ENCODE data around the gene C10orf71. TPM values are rescaled to one million over a fixed set of nuclear protein-coding genes. Genes with fewer than 3 reads are reported as not detected.

C10orf71 gene
- total and polyA plus RNA-seq, 2 of the 8 experiments (the other 6 are each of a cell fraction or from before 2014, with no cell fraction given): not detected

DNA sequence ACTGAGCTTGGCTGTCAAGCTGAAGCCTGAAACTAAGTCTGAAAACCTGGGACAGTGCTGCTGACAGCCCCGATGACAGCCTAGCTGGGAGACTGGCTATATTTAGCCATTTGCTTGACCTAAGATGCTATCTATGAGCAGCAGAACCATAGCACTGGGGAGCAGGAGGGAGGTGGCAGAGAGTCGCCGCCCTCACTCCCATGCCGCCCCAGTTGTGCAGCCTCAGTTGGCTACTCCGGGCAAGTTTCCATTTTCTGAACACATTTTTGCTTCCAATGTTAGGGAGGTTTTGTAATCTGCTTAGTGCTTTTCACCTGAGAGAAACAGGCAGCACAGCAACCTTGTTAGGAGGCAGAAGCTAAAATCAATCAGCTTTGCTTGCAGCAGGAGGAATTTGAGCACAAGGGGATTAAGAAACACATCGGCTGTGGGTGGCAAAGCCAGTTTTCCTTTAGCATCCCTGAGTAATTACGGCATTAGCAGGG is 20.4 kb upstream of the C10orf71 start:
- H2BK5ac ChIP-seq (ENCODE audit: low read depth, low read length): no peak overlapping the region
- H3K4me1 ChIP-seq (replicated peaks in 1 of 4; ENCODE audit: control insufficient read depth in 3 of 4, insufficient read depth in 4 of 4, low read length in 3 of 4): no peaks in the 10 kb centered on the region; a peak in 1 of 7 replicates
- WGBS, 2 experiments (ENCODE audit: extremely low coverage in 1 of 2, insufficient coverage in 1 of 2, insufficient read length in 1 of 2, insufficient replicate concordance in 2 of 2, low coverage in 1 of 2, low lambda C conversion rate in 2 of 2, missing lambda C conversion rate in 1 of 2): 52% methylated on average over 7 of the region's 7 CpGs; no CpG with 5 or more reads in 1 of the 2 experiments
- no peaks in the 10 kb centered on the region for H3K27me3 ChIP-seq (replicated peaks in 1 of 4; ENCODE audit: control insufficient read depth in 3 of 4, extremely low read depth in 1 of 4, insufficient read depth in 3 of 4, low read length in 3 of 4)
- CTCF ChIA-PET (ENCODE audit: partially characterized antibody): interaction anchor here (0.9 to 3.3 kb wide), 6 partner anchors 18 to 234 kb away, joined by 3 to 9 read pairs (median 4); no protein-coding TSS in a partner anchor
- H3K4me2 ChIP-seq (ENCODE audit: insufficient read depth in 1 of 2, low read depth in 2 of 2, low read length in 2 of 2): no peak overlapping the region
- FAIRE-seq (no peak), DNase-seq (ENCODE audit: low read depth in 1 of 2, low spot score in 2 of 2) (no peak)
- no peak overlapping the region for H2BK20ac ChIP-seq (ENCODE audit: low read length)
- no peak overlapping the region for H3K56ac ChIP-seq (replicated peaks; ENCODE audit: insufficient read length, low read depth, low read length)
- H2AFZ ChIP-seq (ENCODE audit: low read length): no peak overlapping the region
- no peak overlapping the region for H3K23ac ChIP-seq (ENCODE audit: insufficient read length)
- no peak overlapping the region for H2BK15ac ChIP-seq (ENCODE audit: low read length)
- no peaks in the 10 kb centered on the region for H4K20me1 ChIP-seq (replicated peaks in 1 of 2; ENCODE audit: control insufficient read depth in 1 of 2, insufficient read depth in 2 of 2, low read length in 2 of 2)
- POLR2A ChIA-PET (ENCODE audit: partially characterized antibody): no interaction called here
- no peak overlapping the region for H3K4ac ChIP-seq (replicated peaks; ENCODE audit: insufficient read length, low read depth, low read length)
- no peak overlapping the region for H2BK12ac ChIP-seq (ENCODE audit: low read depth, low read length)
- H4K5ac ChIP-seq (ENCODE audit: insufficient read length, low read depth, low read length): no peak overlapping the region
- H3K79me1 ChIP-seq (ENCODE audit: low read depth, low read length): no peaks in the 10 kb centered on the region; the same call in 1 of the 2 replicates
- no peak overlapping the region for H3K9ac ChIP-seq (replicated peaks in 1 of 4; ENCODE audit: extremely low read depth in 1 of 4, low read depth in 3 of 4, low read length in 3 of 4)
- H3K4me3 ChIP-seq (ENCODE audit: extremely low read depth in 1 of 4, insufficient read depth in 2 of 4, low read depth in 3 of 4, low read length in 4 of 4): no peak overlapping the region
- no peaks in the 10 kb centered on the region for H3K79me2 ChIP-seq (ENCODE audit: control insufficient read depth in 1 of 2, insufficient read depth in 2 of 2, low read length in 2 of 2)
- no peak overlapping the region for H4K8ac ChIP-seq (ENCODE audit: extremely low read depth, insufficient read depth, low read length)
- no peaks in the 10 kb centered on the region; the same call in 1 of the 2 replicates for H3K23me2 ChIP-seq (ENCODE audit: low read depth, low read length)
- H2BK120ac ChIP-seq (replicated peaks; ENCODE audit: low read depth, low read length): no peak overlapping the region
- H3K36me3 ChIP-seq (ENCODE audit: control insufficient read depth in 2 of 4, insufficient read depth in 4 of 4, low read length in 3 of 4): no peaks in the 10 kb centered on the region
- no peak overlapping the region for H3K27ac ChIP-seq (ENCODE audit: low read depth, low read length)
- H3K18ac ChIP-seq (ENCODE audit: extremely low read depth, low read length): no peak overlapping the region
- H4K91ac ChIP-seq (replicated peaks; ENCODE audit: insufficient read length, low read length): no peak overlapping the region
- no peak for TF ChIP-seq CREB1 (IDR thresholded peaks at IDR 0.05)
- no peak for TF ChIP-seq EZH2 (IDR thresholded peaks at IDR 0.05; ENCODE audit: low read depth, low read length, severe bottlenecking)
- TF ChIP-seq KDM5A (IDR thresholded peaks at IDR 0.05; ENCODE audit: low read length): no peak
- TF ChIP-seq RBBP5 (IDR thresholded peaks at IDR 0.05; ENCODE audit: borderline replicate concordance, low read depth, low read length): no peak
- no peak for TF ChIP-seq SUZ12 (IDR thresholded peaks at IDR 0.05; ENCODE audit: low read length)
- TF ChIP-seq CTCF (IDR thresholded peaks at IDR 0.05; ENCODE audit: control extremely low read depth in 1 of 3, insufficient read depth in 1 of 3, low read depth in 1 of 3, low read length in 3 of 3): no peak
- no peak for TF ChIP-seq FOSL1 (IDR thresholded peaks at IDR 0.05; ENCODE audit: insufficient read depth, low read depth, low read length)
- no peak for TF ChIP-seq SAP30 (IDR thresholded peaks at IDR 0.05; ENCODE audit: insufficient read depth, insufficient replicate concordance, low read length)
- TF ChIP-seq NANOG (IDR thresholded peaks at IDR 0.05; ENCODE audit: insufficient read depth, low read depth, low read length, poor library complexity, severe bottlenecking): no peak
- no peak for TF ChIP-seq RXRA (IDR thresholded peaks at IDR 0.05; ENCODE audit: insufficient read depth, low read depth, low read length)
- H3K9me3 ChIP-seq (ENCODE audit: insufficient read depth in 2 of 2, low read depth in 1 of 2, low read length in 1 of 2): no peaks in the 10 kb centered on the region
- no peak overlapping the region for H2AK5ac ChIP-seq (ENCODE audit: low read depth, low read length)
- no peak overlapping the region for H3K14ac ChIP-seq (ENCODE audit: insufficient read length)
